DOHH2 (cell line): ENCODE measurements around the gene SIRT1.
"Not testable (repeated sequence)": the region's sequence is repeated elsewhere in the genome, so short reads cannot be mapped to it uniquely, and the experiment has no call there.

Experiments
- H3F3A ChIP-seq: fragments of 200-600 bp; sonication (generic), shearing (Covaris generic); 2 replicates; pipeline ENCODE4 v1.6.0; 2016; ENCODE audit warnings: antibody characterized with exemption, mild to moderate bottlenecking; ENCODE audit not compliant: control insufficient read depth, insufficient read depth
- H3K27ac ChIP-seq: fragments of 200-600 bp; sonication (generic); 2 replicates; pipeline ENCODE4 v1.5.1; 2014; ENCODE audit warnings: low read depth, mild to moderate bottlenecking, low read length, moderate library complexity
- H3K27me3 ChIP-seq: fragments of 200-600 bp; sonication (generic); 2 replicates; pipeline ENCODE4 v1.6.1; 2014; ENCODE audit warnings: mild to moderate bottlenecking, low read length, mixed read lengths; ENCODE audit not compliant: control insufficient read depth
- H3K36me3 ChIP-seq: fragments of 200-600 bp; sonication (generic); 2 replicates; pipeline ENCODE4 v1.6.1; 2014; ENCODE audit warnings: mild to moderate bottlenecking, low read length, moderate library complexity, mixed read lengths; ENCODE audit not compliant: control insufficient read depth
- H3K4me1 ChIP-seq: fragments of 200-600 bp; sonication (generic); 2 replicates; pipeline ENCODE4 v1.6.1; 2014; ENCODE audit warnings: mild to moderate bottlenecking, low read length, mixed read lengths; ENCODE audit not compliant: control insufficient read depth
- H3K4me2 ChIP-seq: fragments of 200-600 bp; sonication (generic); 2 replicates; pipeline ENCODE4 v1.6.0; 2014; ENCODE audit warnings: mild to moderate bottlenecking, low read length, moderate library complexity
- H3K4me3 ChIP-seq: fragments of 200-600 bp; sonication (generic); 2 replicates; pipeline ENCODE4 v1.5.1; 2014; ENCODE audit warnings: mild to moderate bottlenecking, low read length, mixed read lengths
- H3K79me2 ChIP-seq: fragments of 200-600 bp; sonication (generic); 2 replicates; pipeline ENCODE4 v1.6.1; 2014; ENCODE audit warnings: mild to moderate bottlenecking, low read length, mixed read lengths; ENCODE audit not compliant: control insufficient read depth
- H3K9me2 ChIP-seq: fragments of 200-600 bp; sonication (generic); replicated peaks from 2 replicates; pipeline ENCODE4 v1.6.1; 2014; ENCODE audit warnings: mild to moderate bottlenecking, low read length, mixed read lengths; ENCODE audit not compliant: control insufficient read depth
- H3K9me3 ChIP-seq: fragments of 200-600 bp; sonication (generic); 2 replicates; pipeline ENCODE4 v1.6.1; 2014; ENCODE audit warnings: antibody characterized with exemption, low read length, mixed read lengths; ENCODE audit not compliant: control insufficient read depth, insufficient read depth
- H4K20me1 ChIP-seq: fragments of 200-600 bp; sonication (generic); 2 replicates; pipeline ENCODE4 v1.6.0; 2014; ENCODE audit warnings: low read depth, mild to moderate bottlenecking, antibody characterized with exemption, low read length, moderate library complexity; ENCODE audit not compliant: control insufficient read depth, insufficient read depth
- EZH2phosphoT487 ChIP-seq: fragments of 200-600 bp; sonication (generic); IDR thresholded peaks from 2 replicates; pipeline ENCODE4 v1.6.1; 2017; ENCODE audit warnings: borderline replicate concordance, mild to moderate bottlenecking, antibody characterized with exemption, low read length, moderate library complexity, mixed read lengths
- TF ChIP-seq, protein P1 (sequence below): fragments of 200-600 bp; sonication (generic); IDR thresholded peaks from one replicate; pipeline ENCODE4 v1.5.1; 2014; ENCODE audit warnings: antibody characterized with exemption, mild to moderate bottlenecking, low read depth, low read length; ENCODE audit not compliant: poor library complexity, severe bottlenecking

The SIRT1 gene

DNA sequence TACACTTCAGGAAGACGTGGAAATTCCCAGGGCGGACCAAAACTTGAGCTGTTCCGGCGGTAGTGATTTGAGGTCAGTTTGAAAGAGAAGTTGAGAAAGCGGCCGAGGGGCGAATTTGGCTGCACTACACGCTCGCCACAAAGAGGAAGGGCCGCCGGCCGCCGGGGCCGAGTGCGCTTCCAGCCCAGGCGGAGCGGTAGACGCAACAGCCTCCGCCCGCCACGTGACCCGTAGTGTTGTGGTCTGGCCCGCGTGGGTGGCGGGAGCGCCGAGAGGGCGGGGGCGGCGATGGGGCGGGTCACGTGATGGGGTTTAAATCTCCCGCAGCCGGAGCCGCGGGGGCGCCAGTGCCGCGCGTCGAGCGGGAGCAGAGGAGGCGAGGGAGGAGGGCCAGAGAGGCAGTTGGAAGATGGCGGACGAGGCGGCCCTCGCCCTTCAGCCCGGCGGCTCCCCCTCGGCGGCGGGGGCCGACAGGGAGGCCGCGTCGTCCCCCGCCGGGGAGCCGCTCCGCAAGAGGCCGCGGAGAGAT, at the start of gene SIRT1:
Gene SIRT1, plus strand, starts transcription at position 344 of the 529 bp plus-strand sequence. Its CDS starts 66 bp downstream, at position 410.
- peak within 1 kb of the TSS; percentile 87 for H3K4me3 ChIP-seq
- no peaks in the 10 kb centered on the region for H3K27me3 ChIP-seq
- H3K9me2 ChIP-seq: no peaks in the 10 kb centered on the region
- H3K4me2 ChIP-seq: peak within 1 kb of the TSS; percentile 99
- TF ChIP-seq, protein P1, sequence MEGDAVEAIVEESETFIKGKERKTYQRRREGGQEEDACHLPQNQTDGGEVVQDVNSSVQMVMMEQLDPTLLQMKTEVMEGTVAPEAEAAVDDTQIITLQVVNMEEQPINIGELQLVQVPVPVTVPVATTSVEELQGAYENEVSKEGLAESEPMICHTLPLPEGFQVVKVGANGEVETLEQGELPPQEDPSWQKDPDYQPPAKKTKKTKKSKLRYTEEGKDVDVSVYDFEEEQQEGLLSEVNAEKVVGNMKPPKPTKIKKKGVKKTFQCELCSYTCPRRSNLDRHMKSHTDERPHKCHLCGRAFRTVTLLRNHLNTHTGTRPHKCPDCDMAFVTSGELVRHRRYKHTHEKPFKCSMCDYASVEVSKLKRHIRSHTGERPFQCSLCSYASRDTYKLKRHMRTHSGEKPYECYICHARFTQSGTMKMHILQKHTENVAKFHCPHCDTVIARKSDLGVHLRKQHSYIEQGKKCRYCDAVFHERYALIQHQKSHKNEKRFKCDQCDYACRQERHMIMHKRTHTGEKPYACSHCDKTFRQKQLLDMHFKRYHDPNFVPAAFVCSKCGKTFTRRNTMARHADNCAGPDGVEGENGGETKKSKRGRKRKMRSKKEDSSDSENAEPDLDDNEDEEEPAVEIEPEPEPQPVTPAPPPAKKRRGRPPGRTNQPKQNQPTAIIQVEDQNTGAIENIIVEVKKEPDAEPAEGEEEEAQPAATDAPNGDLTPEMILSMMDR: no peak
- TF ChIP-seq EZH2phosphoT487: no peak
- peaks cover 20% of the 10 kb centered on the region for H3K4me1 ChIP-seq
- H3K36me3 ChIP-seq: peaks cover 39% of the 10 kb centered on the region
- H4K20me1 ChIP-seq: peaks cover 7% of the 10 kb centered on the region; the same call in 1 of the 2 replicates
- H3F3A ChIP-seq: peaks cover 17% of the 10 kb centered on the region
- peaks cover 46% of the 10 kb centered on the region for H3K79me2 ChIP-seq
- H3K9me3 ChIP-seq: no peaks in the 10 kb centered on the region
- peak within 1 kb of the TSS; percentile 76 for H3K27ac ChIP-seq

GRCh38 chr10:67835541-67836394, 48.7 kb upstream of the SIRT1 start:
- not testable (repeated sequence) for H4K20me1 ChIP-seq, H3K36me3 ChIP-seq, H3F3A ChIP-seq, H3K27me3 ChIP-seq, H3K4me1 ChIP-seq, H3K9me2 ChIP-seq, H3K9me3 ChIP-seq, H3K27ac ChIP-seq
- peaks cover 48% of the 10 kb centered on the region for H3K79me2 ChIP-seq
- H3K4me2 ChIP-seq: peak overlapping the region; percentile 65
- H3K4me3 ChIP-seq: peak overlapping the region; percentile 45

GRCh38 chr10:67836488-67836887, 48.0 kb upstream of the SIRT1 start:
- no peaks in the 10 kb centered on the region for H3F3A ChIP-seq
- H3K36me3 ChIP-seq: peaks cover 3% of the 10 kb centered on the region; the same call in 1 of the 2 replicates
- H3K9me2 ChIP-seq: no peaks in the 10 kb centered on the region
- no peaks in the 10 kb centered on the region for H3K27me3 ChIP-seq
- no peak overlapping the region for H3K27ac ChIP-seq
- H3K9me3 ChIP-seq: no peaks in the 10 kb centered on the region
- H4K20me1 ChIP-seq: no peaks in the 10 kb centered on the region
- peaks cover 46% of the 10 kb centered on the region for H3K79me2 ChIP-seq
- H3K4me1 ChIP-seq: peaks cover 9% of the 10 kb centered on the region
- peak overlapping the region; percentile 45 for H3K4me3 ChIP-seq
- peak overlapping the region; percentile 65 for H3K4me2 ChIP-seq
- no peak for TF ChIP-seq EZH2phosphoT487
- TF ChIP-seq, protein P1: no peak

- H3K27me3 ChIP-seq: no peaks in the 10 kb centered on the region
- peak overlapping the region; percentile 65 for H3K4me2 ChIP-seq
- peaks cover 44% of the 10 kb centered on the region for H3K79me2 ChIP-seq
- no peaks in the 10 kb centered on the region for H4K20me1 ChIP-seq
- TF ChIP-seq, protein P1: no peak
- no peak for TF ChIP-seq EZH2phosphoT487
- peaks cover 9% of the 10 kb centered on the region for H3K4me1 ChIP-seq
- no peaks in the 10 kb centered on the region for H3K9me2 ChIP-seq
- H3K27ac ChIP-seq: no peak overlapping the region
- peaks cover 1% of the 10 kb centered on the region; the same call in 1 of the 2 replicates for H3K9me3 ChIP-seq
- no peaks in the 10 kb centered on the region for H3K36me3 ChIP-seq
- H3F3A ChIP-seq: no peaks in the 10 kb centered on the region
- peak overlapping the region; percentile 74 for H3K4me3 ChIP-seq
Observed at GRCh38 chr10:67836972-67837371, 47.5 kb upstream of the SIRT1 start.
